Stimulated activated CD8-positive, alpha-beta memory T cell treated with anti-CD3 and anti-CD28 coated beads, Interleukin-4, amount 100 ng/mL, for 48 hours (primary cell): Measurements from ENCODE around the gene NPIPB4.
"Not testable (repeated sequence)": the region's sequence is repeated elsewhere in the genome, so short reads cannot be mapped to it uniquely, and the experiment has no call there.

Experiments used
- DNase-seq: peaks from one replicate; pipeline ENCODE4 v3.0.0-alpha.2; 2020

The NPIPB4 gene

GRCh38 chr16:21857656-21858055, at the start of gene NPIPB4:
NPIPB4 (minus strand) TSS chr16:21857756; CDS start chr16:21857378, 378 bp downstream.
- DNase-seq = not testable (repeated sequence)

- not testable (repeated sequence) for DNase-seq
These were observed 41.4 kb upstream of the NPIPB4 start for GRCh38 chr16:21898998-21899397.

GRCh38 chr16:21881988-21882387, 24.4 kb upstream of the NPIPB4 start:
- DNase-seq = not testable (repeated sequence)

- DNase-seq = not testable (repeated sequence)
These were observed 20.4 kb downstream of the NPIPB4 start for GRCh38 chr16:21837186-21837585.

- not testable (repeated sequence) for DNase-seq
These were observed 21.2 kb downstream of the NPIPB4 start for GRCh38 chr16:21836334-21836733.

- DNase-seq = not testable (repeated sequence)
These were observed 21.8 kb downstream of the NPIPB4 start for GRCh38 chr16:21835747-21836146.

- not testable (repeated sequence) for DNase-seq
These were observed 23.3 kb downstream of the NPIPB4 start for GRCh38 chr16:21834211-21834610.

- DNase-seq = not testable (repeated sequence)
These were observed 27.6 kb downstream of the NPIPB4 start for GRCh38 chr16:21829929-21830328.

- not testable (repeated sequence) for DNase-seq
These were observed 31.4 kb downstream of the NPIPB4 start for GRCh38 chr16:21826067-21826706.

- not testable (repeated sequence) for DNase-seq
These were observed 32.0 kb downstream of the NPIPB4 start for GRCh38 chr16:21825526-21825925.

GRCh38 chr16:21823258-21823657, 34.3 kb downstream of the NPIPB4 start:
- not testable (repeated sequence) for DNase-seq

GRCh38 chr16:21820908-21821465, 36.6 kb downstream of the NPIPB4 start:
- DNase-seq = not testable (repeated sequence)

- DNase-seq = peak; percentile 80
These were observed 37.3 kb downstream of the NPIPB4 start for GRCh38 chr16:21820028-21820907.

GRCh38 chr16:21819617-21820016, 37.9 kb downstream of the NPIPB4 start:
- not testable (repeated sequence) for DNase-seq

GRCh38 chr16:21817012-21817411, 40.5 kb downstream of the NPIPB4 start:
- DNase-seq = not testable (repeated sequence)

- not testable (repeated sequence) for DNase-seq
These were observed 41.9 kb downstream of the NPIPB4 start for GRCh38 chr16:21815694-21816093.

- not testable (repeated sequence) for DNase-seq
These were observed 55.2 kb downstream of the NPIPB4 start for GRCh38 chr16:21802375-21802663.

- peak; percentile 35 for DNase-seq
These were observed 55.8 kb downstream of the NPIPB4 start for GRCh38 chr16:21801538-21802374.

GRCh38 chr16:21798601-21799000, 59.0 kb downstream of the NPIPB4 start:
- DNase-seq = not testable (repeated sequence)

- not testable (repeated sequence) for DNase-seq
These were observed 64.2 kb downstream of the NPIPB4 start for GRCh38 chr16:21793310-21793709.

GRCh38 chr16:21790506-21790905, 67.0 kb downstream of the NPIPB4 start:
- DNase-seq = not testable (repeated sequence)
